DND-41 (cell line): Measurements from ENCODE around the gene CD80.

Experiments used
- CTCF ChIP-seq: IDR thresholded peaks from 2 replicates; pipeline ENCODE4 v1.5.1; 2012; ENCODE audit warnings: borderline replicate concordance, low read length, moderate library complexity, mild to moderate bottlenecking; ENCODE audit not compliant: poor library complexity, severe bottlenecking; ENCODE audit errors: extremely low read depth
- EZH2 ChIP-seq: IDR thresholded peaks from 3 replicates; pipeline ENCODE4 v1.6.1; 2012; ENCODE audit warnings: borderline replicate concordance, low read depth, mild to moderate bottlenecking, moderate library complexity, low read length, inconsistent platforms; ENCODE audit not compliant: severe bottlenecking

GRCh38 chr3:119562307-119562961 lies 3.0 kb upstream of the CD80 start:
- TF ChIP-seq CTCF (no peak), EZH2 (no peak)
